Loucy (cell line): ENCODE measurements around the gene DNAH8.
"Not testable (repeated sequence)": the region's sequence is repeated elsewhere in the genome, so short reads cannot be mapped to it uniquely, and the experiment has no call there.

Experiments used
- H2AFZ ChIP-seq: fragments of 200-600 bp; sonication (generic); 2 replicates; pipeline ENCODE4 v1.6.0; 2016; ENCODE audit warnings: antibody characterized with exemption, mild to moderate bottlenecking, low read length, moderate library complexity
- H3F3A ChIP-seq: fragments of 200-600 bp; 2 replicates; pipeline ENCODE4 v1.6.0; 2016; ENCODE audit warnings: antibody characterized with exemption, low read depth, mild to moderate bottlenecking
- H3K27me3 ChIP-seq: fragments of 200-600 bp; sonication (generic); 2 replicates; pipeline ENCODE4 v1.6.1; 2014; ENCODE audit warnings: low read length, mild to moderate bottlenecking; ENCODE audit not compliant: insufficient read depth, poor library complexity, severe bottlenecking
- H3K36me3 ChIP-seq: fragments of 200-600 bp; sonication (generic); 2 replicates; pipeline ENCODE4 v1.6.1; 2016; ENCODE audit warnings: low read length; ENCODE audit not compliant: insufficient read depth
- H3K4me1 ChIP-seq: fragments of 200-600 bp; sonication (generic); 2 replicates; pipeline ENCODE4 v1.5.1; 2014; ENCODE audit warnings: low read length, mild to moderate bottlenecking; ENCODE audit not compliant: insufficient read depth, poor library complexity, severe bottlenecking
- H3K4me2 ChIP-seq: fragments of 200-600 bp; sonication (generic); 2 replicates; pipeline ENCODE4 v1.6.0; 2014; ENCODE audit warnings: antibody characterized with exemption, low read length, low read depth, mild to moderate bottlenecking; ENCODE audit not compliant: poor library complexity, severe bottlenecking
- H3K4me3 ChIP-seq: fragments of 200-600 bp; sonication (generic); 2 replicates; pipeline ENCODE4 v1.5.1; 2014; ENCODE audit warnings: low read length, mild to moderate bottlenecking, mixed read lengths; ENCODE audit not compliant: poor library complexity, severe bottlenecking
- H3K79me2 ChIP-seq: fragments of 200-600 bp; sonication (generic); 2 replicates; pipeline ENCODE4 v1.6.1; 2014; ENCODE audit warnings: low read length; ENCODE audit not compliant: insufficient read depth
- H3K9ac ChIP-seq: fragments of 200-600 bp; sonication (generic); 2 replicates; pipeline ENCODE4 v1.6.0; 2014; ENCODE audit warnings: mild to moderate bottlenecking, low read depth, low read length, moderate library complexity; ENCODE audit not compliant: poor library complexity, severe bottlenecking
- H3K9me2 ChIP-seq: fragments of 200-600 bp; sonication (generic); replicated peaks from 2 replicates; pipeline ENCODE4 v1.6.1; 2016; ENCODE audit warnings: low read depth, low read length, mixed read lengths
- H3K9me3 ChIP-seq: fragments of 200-600 bp; sonication (generic); 2 replicates; pipeline ENCODE4 v1.6.1; 2014; ENCODE audit warnings: mild to moderate bottlenecking, antibody characterized with exemption, low read length, low read depth; ENCODE audit not compliant: insufficient read depth
- H4K20me1 ChIP-seq: fragments of 200-600 bp; sonication (generic); 2 replicates; pipeline ENCODE4 v1.6.0; 2014; ENCODE audit warnings: antibody characterized with exemption, low read length, mild to moderate bottlenecking; ENCODE audit not compliant: insufficient read depth, poor library complexity, severe bottlenecking
- CTCF ChIP-seq: fragments of 200-600 bp; sonication (generic); conservative IDR thresholded peaks from 2 replicates; pipeline ENCODE4 v1.5.1; 2014; ENCODE audit warnings: mild to moderate bottlenecking, antibody characterized with exemption, low read length
- EZH2phosphoT487 ChIP-seq: fragments of 200-600 bp; IDR thresholded peaks from 2 replicates; pipeline ENCODE4 v1.6.1; 2018; ENCODE audit warnings: antibody characterized with exemption, mild to moderate bottlenecking, moderate library complexity, borderline replicate concordance

Gene DNAH8

DNA sequence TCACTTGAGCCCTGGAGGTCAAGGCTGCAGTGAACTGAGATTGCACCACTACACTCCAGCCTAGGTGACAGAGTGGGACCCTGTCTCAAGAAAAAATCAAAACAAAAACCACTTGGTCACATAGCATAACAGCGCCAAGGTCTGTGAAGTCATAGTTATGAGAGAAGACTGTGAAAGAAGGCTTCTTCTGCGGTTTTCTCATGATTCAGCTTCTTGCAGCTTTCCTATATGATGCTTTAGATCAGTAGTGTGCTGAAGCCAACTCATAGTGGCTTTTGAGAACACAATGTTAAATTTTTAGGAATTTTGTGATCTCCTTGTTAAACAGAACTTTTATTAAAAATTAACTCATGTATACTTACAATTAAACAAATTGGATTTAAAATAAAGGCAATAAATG lies 197.3 kb downstream of the DNAH8 start:
- Histone ChIP-seq H3F3A (no peaks in the 10 kb centered on the region), H3K4me3 (no peak overlapping the region), H3K4me2 (no peak overlapping the region), H3K79me2 (no peaks in the 10 kb centered on the region), H3K36me3 (no peaks in the 10 kb centered on the region), H3K9me3 (no peaks in the 10 kb centered on the region), H3K27me3 (no peaks in the 10 kb centered on the region), H3K9ac (no peak overlapping the region), H4K20me1 (no peaks in the 10 kb centered on the region), H3K4me1 (no peaks in the 10 kb centered on the region), H2AFZ (no peak overlapping the region), H3K9me2 (no peaks in the 10 kb centered on the region)
- TF ChIP-seq EZH2phosphoT487 (no peak), CTCF (no peak)

- H3K9ac ChIP-seq, result no peak overlapping the region
These were observed 200.3 kb downstream of the DNAH8 start for GRCh38 chr6:38915205-38915925.

GRCh38 chr6:38921540-38921939 lies 206.4 kb downstream of the DNAH8 start:
- H3F3A ChIP-seq, H3K4me1 ChIP-seq, H3K79me2 ChIP-seq, H3K36me3 ChIP-seq, H3K4me3 ChIP-seq, H4K20me1 ChIP-seq, H3K9me2 ChIP-seq, H3K9me3 ChIP-seq, H3K27me3 ChIP-seq, H3K4me2 ChIP-seq, H3K9ac ChIP-seq: not testable (repeated sequence)
- H2AFZ ChIP-seq, result peak overlapping the region; percentile 84

More at GRCh38 chr6:38915205-38915925, 200.3 kb downstream of the DNAH8 start:
- no peak overlapping the region for H2AFZ ChIP-seq
- no peaks in the 10 kb centered on the region for H3K36me3 ChIP-seq
- H3K9me3 ChIP-seq, result no peaks in the 10 kb centered on the region
- peaks cover 2% of the 10 kb centered on the region for H3K4me1 ChIP-seq
- H3K9me2 ChIP-seq, result no peaks in the 10 kb centered on the region
- no peaks in the 10 kb centered on the region for H3K27me3 ChIP-seq
- H3K4me2 ChIP-seq, result no peak overlapping the region
- no peak for TF ChIP-seq CTCF
- TF ChIP-seq EZH2phosphoT487, result no peak
- no peaks in the 10 kb centered on the region for H4K20me1 ChIP-seq
- no peak overlapping the region for H3K4me3 ChIP-seq
- H3F3A ChIP-seq, result no peaks in the 10 kb centered on the region
- H3K79me2 ChIP-seq, result no peaks in the 10 kb centered on the region
